H1 (cell line): ENCODE data around the gene EXOSC1. TPM values are rescaled to one million over a fixed set of nuclear protein-coding genes. Genes with fewer than 3 reads are reported as not detected.

Source experiments
- CTCF ChIA-PET: fragments of 300-600 bp; sonication (Branson Sonifier 250); formaldehyde crosslinking; loops from one replicate; lab custom pipeline; 2021; ENCODE audit not compliant: partially characterized antibody; lab: Charles Lee
- POLR2A ChIA-PET: fragments of 300-600 bp; sonication (Branson Sonifier 250); formaldehyde crosslinking; loops from one replicate; lab custom pipeline; 2021; ENCODE audit warnings: inconsistent platforms; ENCODE audit not compliant: partially characterized antibody; lab: Charles Lee
- DNase-seq, 2 experiments: peaks; one replicate each; pipeline versions ENCODE4 v3.0.0 to v3.0.0-alpha.2; 2010 to 2022; ENCODE audit warnings: low spot score in 2 of 2, low read depth in 1 of 2, mixed read lengths in 1 of 2
- FAIRE-seq: peaks from 2 replicates; lab custom pipeline; 2011; peaks lifted over from hg19 to GRCh38; lab: Jason Lieb, UNC
- H2AFZ ChIP-seq: 2 replicates; pipeline ENCODE4 v1.8.1; 2012; ENCODE audit warnings: low read length, inconsistent platforms
- H2AK5ac ChIP-seq: 2 replicates; pipeline ENCODE4 v1.6.1; 2013; ENCODE audit warnings: low read depth, low read length
- H2BK120ac ChIP-seq: replicated peaks from 2 replicates; pipeline ENCODE3; 2013; ENCODE audit warnings: low read depth, low read length, inconsistent platforms
- H2BK12ac ChIP-seq: 2 replicates; pipeline ENCODE4 v1.6.1; 2013; ENCODE audit warnings: low read depth, low read length
- H2BK15ac ChIP-seq: 2 replicates; pipeline ENCODE4 v1.6.1; 2013; ENCODE audit warnings: low read length
- H2BK20ac ChIP-seq: 2 replicates; pipeline ENCODE4 v1.6.1; 2013; ENCODE audit warnings: low read length
- H2BK5ac ChIP-seq: 2 replicates; pipeline ENCODE4 v1.6.1; 2013; ENCODE audit warnings: low read depth, low read length
- H3K14ac ChIP-seq: 2 replicates; pipeline ENCODE4 v1.6.1; 2013; ENCODE audit warnings: inconsistent platforms; ENCODE audit not compliant: insufficient read length
- H3K18ac ChIP-seq: 2 replicates; pipeline ENCODE4 v1.6.1; 2013; ENCODE audit warnings: low read length; ENCODE audit errors: extremely low read depth
- H3K23ac ChIP-seq: 2 replicates; pipeline ENCODE4 v1.6.1; 2013; ENCODE audit warnings: inconsistent platforms; ENCODE audit not compliant: insufficient read length
- H3K23me2 ChIP-seq: 2 replicates; pipeline ENCODE4 v1.6.1; 2013; ENCODE audit warnings: low read depth, low read length
- H3K27ac ChIP-seq: 2 replicates; pipeline ENCODE4 v1.6.1; 2011; ENCODE audit warnings: low read depth, low read length, inconsistent platforms
- H3K27me3 ChIP-seq, 4 experiments: replicated peaks in 1 of 4; 1 replicate in 1 of 4; 2 replicates in 3 of 4; pipeline versions ENCODE4 v1.6.1 to v1.8.1; 2011 to 2013; ENCODE audit warnings: low read length in 3 of 4, mild to moderate bottlenecking in 3 of 4, inconsistent platforms in 2 of 4, mixed read lengths in 2 of 4, moderate library complexity in 1 of 4; ENCODE audit not compliant: control insufficient read depth in 3 of 4, insufficient read depth in 3 of 4; ENCODE audit errors: extremely low read depth in 1 of 4
- H3K36me3 ChIP-seq, 4 experiments: 2 replicates each; pipeline versions ENCODE4 v1.6.1 to v1.8.1; 2011 to 2013; ENCODE audit warnings: mild to moderate bottlenecking in 4 of 4, low read length in 3 of 4, moderate library complexity in 2 of 4, control low read depth in 1 of 4, inconsistent platforms in 1 of 4; ENCODE audit not compliant: insufficient read depth in 4 of 4, control insufficient read depth in 2 of 4
- H3K4ac ChIP-seq: replicated peaks from 2 replicates; pipeline ENCODE3; 2013; ENCODE audit warnings: low read length, low read depth, mixed read lengths, inconsistent platforms; ENCODE audit not compliant: insufficient read length
- H3K4me1 ChIP-seq, 4 experiments: replicated peaks in 1 of 4; 1 replicate in 1 of 4; 2 replicates in 3 of 4; pipeline versions ENCODE4 v1.6.1 to v1.8.1; 2011 to 2013; ENCODE audit warnings: low read length in 3 of 4, inconsistent platforms in 2 of 4, mixed read lengths in 1 of 4; ENCODE audit not compliant: insufficient read depth in 4 of 4, control insufficient read depth in 3 of 4
- H3K4me2 ChIP-seq, 2 experiments: 2 replicates each; pipeline versions ENCODE4 v1.6.1 to v1.8.1; 2011 to 2013; ENCODE audit warnings: low read depth in 2 of 2, low read length in 2 of 2, control low read depth in 1 of 2, inconsistent platforms in 1 of 2, mild to moderate bottlenecking in 1 of 2; ENCODE audit not compliant: insufficient read depth in 1 of 2
- H3K4me3 ChIP-seq, 4 experiments: fragments of 200-600, 300-600 bp in 1 of 4; sonication (generic), shearing (Covaris generic), sonication (Bioruptor Twin) in 1 of 4; 2 replicates each; pipeline versions ENCODE4 v1.5.1 to v1.8.1; 2011 to 2016; ENCODE audit warnings: low read length in 4 of 4, low read depth in 3 of 4, control low read depth in 2 of 4, inconsistent platforms in 2 of 4, mild to moderate bottlenecking in 2 of 4, mixed read lengths in 1 of 4, moderate library complexity in 1 of 4; ENCODE audit not compliant: insufficient read depth in 2 of 4; ENCODE audit errors: extremely low read depth in 1 of 4
- H3K56ac ChIP-seq: replicated peaks from 2 replicates; pipeline ENCODE3; 2013; ENCODE audit warnings: low read depth, mild to moderate bottlenecking, mixed read lengths, low read length, inconsistent platforms; ENCODE audit not compliant: insufficient read length
- H3K79me1 ChIP-seq: 2 replicates; pipeline ENCODE4 v1.6.1; 2013; ENCODE audit warnings: low read depth, low read length, control low read depth
- H3K79me2 ChIP-seq, 2 experiments: 2 replicates each; pipeline versions ENCODE4 v1.6.1 to v1.8.1; 2012 to 2013; ENCODE audit warnings: low read length in 2 of 2, mild to moderate bottlenecking in 2 of 2, inconsistent platforms in 1 of 2; ENCODE audit not compliant: insufficient read depth in 2 of 2, control insufficient read depth in 1 of 2
- H3K9ac ChIP-seq, 4 experiments: replicated peaks in 1 of 4; 1 replicate in 1 of 4; 2 replicates in 3 of 4; pipeline versions ENCODE4 v1.6.1 to v1.8.1; 2011 to 2013; ENCODE audit warnings: low read depth in 3 of 4, low read length in 3 of 4, control low read depth in 2 of 4, mild to moderate bottlenecking in 2 of 4, moderate library complexity in 2 of 4, inconsistent platforms in 1 of 4; ENCODE audit errors: extremely low read depth in 1 of 4
- H3K9me3 ChIP-seq, 2 experiments: 2 replicates each; pipeline versions ENCODE4 v1.6.1 to v1.8.1; 2012 to 2013; ENCODE audit warnings: mild to moderate bottlenecking in 2 of 2, moderate library complexity in 2 of 2, control low read depth in 1 of 2, inconsistent platforms in 1 of 2, low read depth in 1 of 2, low read length in 1 of 2, mixed read lengths in 1 of 2; ENCODE audit not compliant: insufficient read depth in 2 of 2
- H4K20me1 ChIP-seq, 2 experiments: replicated peaks in 1 of 2; 2 replicates each; pipeline versions ENCODE3 to v1.8.1; 2011 to 2013; ENCODE audit warnings: inconsistent platforms in 2 of 2, low read length in 2 of 2, mild to moderate bottlenecking in 1 of 2; ENCODE audit not compliant: insufficient read depth in 2 of 2, control insufficient read depth in 1 of 2
- H4K5ac ChIP-seq: 2 replicates; pipeline ENCODE4 v1.6.1; 2013; ENCODE audit warnings: low read length, low read depth, mixed read lengths, inconsistent platforms; ENCODE audit not compliant: insufficient read length
- H4K8ac ChIP-seq: 2 replicates; pipeline ENCODE4 v1.8.0; 2013; ENCODE audit warnings: mild to moderate bottlenecking, moderate library complexity, low read length, inconsistent platforms; ENCODE audit not compliant: insufficient read depth; ENCODE audit errors: extremely low read depth
- H4K91ac ChIP-seq: replicated peaks from 2 replicates; pipeline ENCODE3; 2013; ENCODE audit warnings: low read length, mixed read lengths, inconsistent platforms; ENCODE audit not compliant: insufficient read length
- ATF2 ChIP-seq: IDR thresholded peaks from 2 replicates; pipeline ENCODE4 v1.6.1; 2012; ENCODE audit warnings: low read length, inconsistent platforms
- BCL11A ChIP-seq, 2 experiments: IDR thresholded peaks; one replicate each; pipeline ENCODE4 v1.6.1; 2011; ENCODE audit warnings: low read depth in 2 of 2, low read length in 2 of 2, mild to moderate bottlenecking in 2 of 2
- CTCF ChIP-seq, 3 experiments: IDR thresholded peaks; 1 replicate in 2 of 3; 2 replicates in 1 of 3; pipeline versions ENCODE4 v1.5.1 to v1.6.1; 2011; ENCODE audit warnings: low read length in 3 of 3, mild to moderate bottlenecking in 3 of 3, inconsistent platforms in 2 of 3, low read depth in 1 of 3, moderate library complexity in 1 of 3; ENCODE audit not compliant: insufficient read depth in 1 of 3; ENCODE audit errors: control extremely low read depth in 1 of 3
- GTF2F1 ChIP-seq: IDR thresholded peaks from 2 replicates; pipeline ENCODE4 v1.6.1; 2012; ENCODE audit warnings: low read depth, low read length, improper control_type of control experiment, borderline replicate concordance
- HDAC6 ChIP-seq: IDR thresholded peaks from one replicate; pipeline ENCODE4 v1.7.1; 2012; ENCODE audit warnings: low read depth, mild to moderate bottlenecking, inconsistent platforms, low read length, moderate library complexity
- PHF8 ChIP-seq: fragments of 200-600 bp; sonication (generic); conservative IDR thresholded peaks from 2 replicates; pipeline ENCODE4 v1.7.1; 2012; ENCODE audit warnings: low read depth, mild to moderate bottlenecking, inconsistent platforms, low read length, moderate library complexity
- POLR2A ChIP-seq, 2 experiments: IDR thresholded peaks; 1 replicate in 1 of 2; 2 replicates in 1 of 2; pipeline ENCODE4 v1.6.1; 2011; ENCODE audit warnings: low read depth in 2 of 2, low read length in 2 of 2, mild to moderate bottlenecking in 2 of 2; ENCODE audit errors: control extremely low read depth in 1 of 2
- SAP30 ChIP-seq: fragments of 300-600 bp; sonication (generic); IDR thresholded peaks from 2 replicates; pipeline ENCODE4 v1.7.1; 2012; ENCODE audit warnings: low read length, moderate library complexity, mild to moderate bottlenecking, inconsistent platforms; ENCODE audit not compliant: insufficient read depth, insufficient replicate concordance
- SIN3A ChIP-seq, 2 experiments: IDR thresholded peaks in 1 of 2; conservative IDR thresholded peaks in 1 of 2; 2 replicates each; pipeline ENCODE4 v1.6.1; 2011 to 2012; ENCODE audit warnings: low read length in 2 of 2, improper control_type of control experiment in 1 of 2, low read depth in 1 of 2, mild to moderate bottlenecking in 1 of 2
- WGBS, 2 experiments: shearing (Covaris generic) in 1 of 2; methylation state at CpG; one replicate each; pipeline versions ENCODE4 v1.1.6 to v1.1.7; 2013 to 2015; ENCODE audit warnings: low lambda C conversion rate in 2 of 2, mixed read lengths in 2 of 2, inconsistent platforms in 1 of 2, low coverage in 1 of 2, missing lambda C conversion rate in 1 of 2; ENCODE audit not compliant: insufficient replicate concordance in 2 of 2, insufficient coverage in 1 of 2, insufficient read length in 1 of 2; ENCODE audit errors: extremely low coverage in 1 of 2, missing lambda C conversion rate in 1 of 2; 5-methylcytosine and 5-hydroxymethylcytosine counted together
- polyA plus RNA-seq, 7 experiments: library from polyadenylated mRNA; depleted of rRNA in 3 of 7; stranded (reverse) in 5 of 7; unstranded in 2 of 7; fragments of >200 nt in 5 of 7; fragments of 200-250 nt in 2 of 7; gene quantifications; 1 replicate in 5 of 7; 2 replicates in 1 of 7; 4 replicates in 1 of 7; pipeline versions ENCODE4 v1.2.1 to v1.2.3, GENCODE V29; 2011 to 2013; ENCODE audit warnings: missing spikeins in 2 of 7, mixed read lengths in 2 of 7
- total RNA-seq: library from RNA; stranded (reverse); fragmentation: NEBNext Ultra II Directional; extraction: Animal tissue kit (Norgen Biotek cat#: 25700); gene quantifications from 2 replicates; pipeline ENCODE4 v1.2.1, GENCODE V29; 2021

The EXOSC1 gene
- total and polyA plus RNA-seq, 2 of the 8 experiments (the other 6 are each of a cell fraction or from before 2014, with no cell fraction given): 52.1 to 68.1 TPM

GRCh38 chr10:97435211-97435610, 10.6 kb downstream of the EXOSC1 start:
- Histone ChIP-seq H2AFZ (no peak overlapping the region), H3K79me2 (no peaks in the 10 kb centered on the region), H3K56ac (no peak overlapping the region), H3K14ac (no peak overlapping the region), H3K36me3 (peaks cover 21 to 70% (median 53%) of the 10 kb centered on the region in 4 experiments), H3K23me2 (no peaks in the 10 kb centered on the region), H3K4me2 (no peak overlapping the region), H3K9me3 (no peaks in the 10 kb centered on the region), H3K18ac (no peak overlapping the region), H2BK20ac (no peak overlapping the region), H2BK15ac (no peak overlapping the region), H4K20me1 (peaks cover 2 to 7% of the 10 kb centered on the region in 2 experiments), H3K4me1 (no peaks in the 10 kb centered on the region), H2BK12ac (no peak overlapping the region), H3K4ac (no peak overlapping the region), H3K27ac (no peak overlapping the region), H3K79me1 (no peaks in the 10 kb centered on the region), H3K23ac (no peak overlapping the region), H3K9ac (no peak overlapping the region), H2BK120ac (no peak overlapping the region), H2AK5ac (no peak overlapping the region), H2BK5ac (no peak overlapping the region), H4K91ac (no peak overlapping the region), H3K27me3 (no peaks in the 10 kb centered on the region), H4K5ac (no peak overlapping the region), H4K8ac (no peak overlapping the region), H3K4me3 (no peak overlapping the region)
- WGBS, 2 experiments: 90 to 100% methylated on average over 1 to 6 of the region's 6 CpGs
- ChIA-PET POLR2A (interaction anchor here (0.9 to 10.5 kb wide), 17 partner anchors 9 to 252 kb away, joined by 3 to 185 read pairs (median 5); partner anchors contain the start of genes AVPI1, EXOSC1, RRP12 and ZDHHC16), CTCF (interaction anchor here (0.7 to 2.3 kb wide), 4 partner anchors 23 to 96 kb away, joined by 3 to 13 read pairs (median 6); no protein-coding TSS in a partner anchor)
- no peak for FAIRE-seq
- DNase-seq: no peak
- TF ChIP-seq SAP30 (no peak), BCL11A (IDR thresholded peaks at IDR 0.05; ENCODE audit: low read depth in 2 of 2, low read length in 2 of 2) (no peak), POLR2A (IDR thresholded peaks at IDR 0.05; ENCODE audit: control extremely low read depth in 1 of 2, low read depth in 2 of 2, low read length in 2 of 2) (no peak), CTCF (IDR thresholded peaks at IDR 0.05; ENCODE audit: control extremely low read depth in 1 of 3, insufficient read depth in 1 of 3, low read depth in 1 of 3, low read length in 3 of 3) (no peak), HDAC6 (no peak), GTF2F1 (no peak), SIN3A (conservative IDR thresholded peaks at IDR 0.05 in 1 of 2, IDR thresholded peaks at IDR 0.05 in 1 of 2; ENCODE audit: low read depth in 1 of 2, low read length in 2 of 2) (no peak), PHF8 (no peak), ATF2 (no peak)
